GM12892 (cell line): ENCODE data around the gene HERC3.

Experiments
- POLR2A ChIP-seq: IDR thresholded peaks from 2 replicates; pipeline ENCODE4 v1.6.1; 2011; ENCODE audit warnings: low read depth, low read length, control low read depth
- POLR2AphosphoS5 ChIP-seq: IDR thresholded peaks from 2 replicates; pipeline ENCODE4 v1.6.1; 2011; ENCODE audit warnings: low read depth, low read length, control low read depth
- TAF1 ChIP-seq: IDR thresholded peaks from 2 replicates; pipeline ENCODE4 v1.6.1; 2011; ENCODE audit warnings: low read depth, mild to moderate bottlenecking, control low read depth, low read length, borderline replicate concordance

DNA sequence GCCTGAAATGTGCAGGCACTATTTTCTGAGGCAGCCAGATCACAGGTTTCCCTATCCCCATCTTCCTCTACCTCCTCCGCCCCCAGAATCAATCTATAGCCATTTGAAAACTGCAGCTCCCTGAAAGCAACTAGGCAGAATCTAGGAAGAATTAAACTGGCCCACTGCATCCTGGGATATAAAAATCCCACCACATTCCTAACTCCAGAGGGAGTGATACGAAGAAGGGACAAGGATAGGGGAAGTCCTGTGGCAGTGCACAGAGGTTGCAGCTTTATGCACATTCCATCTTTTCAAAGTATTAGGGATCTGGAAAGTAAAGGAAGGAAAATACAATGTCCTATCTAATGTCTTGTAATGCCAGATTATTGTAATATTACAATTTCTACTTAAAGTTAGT, 18.3 kb upstream of the HERC3 start:
- TF ChIP-seq POLR2A (no peak), TAF1 (no peak), POLR2AphosphoS5 (no peak)
